Loucy (cell line): ENCODE measurements around the gene EBI3.

Experiments used
- H2AFZ ChIP-seq: fragments of 200-600 bp; sonication (generic); 2 replicates; pipeline ENCODE4 v1.6.0; 2016; ENCODE audit warnings: antibody characterized with exemption, mild to moderate bottlenecking, low read length, moderate library complexity
- H3F3A ChIP-seq: fragments of 200-600 bp; 2 replicates; pipeline ENCODE4 v1.6.0; 2016; ENCODE audit warnings: antibody characterized with exemption, low read depth, mild to moderate bottlenecking
- H3K27me3 ChIP-seq: fragments of 200-600 bp; sonication (generic); 2 replicates; pipeline ENCODE4 v1.6.1; 2014; ENCODE audit warnings: low read length, mild to moderate bottlenecking; ENCODE audit not compliant: insufficient read depth, poor library complexity, severe bottlenecking
- H3K36me3 ChIP-seq: fragments of 200-600 bp; sonication (generic); 2 replicates; pipeline ENCODE4 v1.6.1; 2016; ENCODE audit warnings: low read length; ENCODE audit not compliant: insufficient read depth
- H3K4me1 ChIP-seq: fragments of 200-600 bp; sonication (generic); 2 replicates; pipeline ENCODE4 v1.5.1; 2014; ENCODE audit warnings: low read length, mild to moderate bottlenecking; ENCODE audit not compliant: insufficient read depth, poor library complexity, severe bottlenecking
- H3K4me2 ChIP-seq: fragments of 200-600 bp; sonication (generic); 2 replicates; pipeline ENCODE4 v1.6.0; 2014; ENCODE audit warnings: antibody characterized with exemption, low read length, low read depth, mild to moderate bottlenecking; ENCODE audit not compliant: poor library complexity, severe bottlenecking
- H3K4me3 ChIP-seq: fragments of 200-600 bp; sonication (generic); 2 replicates; pipeline ENCODE4 v1.5.1; 2014; ENCODE audit warnings: low read length, mild to moderate bottlenecking, mixed read lengths; ENCODE audit not compliant: poor library complexity, severe bottlenecking
- H3K79me2 ChIP-seq: fragments of 200-600 bp; sonication (generic); 2 replicates; pipeline ENCODE4 v1.6.1; 2014; ENCODE audit warnings: low read length; ENCODE audit not compliant: insufficient read depth
- H3K9ac ChIP-seq: fragments of 200-600 bp; sonication (generic); 2 replicates; pipeline ENCODE4 v1.6.0; 2014; ENCODE audit warnings: mild to moderate bottlenecking, low read depth, low read length, moderate library complexity; ENCODE audit not compliant: poor library complexity, severe bottlenecking
- H3K9me2 ChIP-seq: fragments of 200-600 bp; sonication (generic); replicated peaks from 2 replicates; pipeline ENCODE4 v1.6.1; 2016; ENCODE audit warnings: low read depth, low read length, mixed read lengths
- H3K9me3 ChIP-seq: fragments of 200-600 bp; sonication (generic); 2 replicates; pipeline ENCODE4 v1.6.1; 2014; ENCODE audit warnings: mild to moderate bottlenecking, antibody characterized with exemption, low read length, low read depth; ENCODE audit not compliant: insufficient read depth
- H4K20me1 ChIP-seq: fragments of 200-600 bp; sonication (generic); 2 replicates; pipeline ENCODE4 v1.6.0; 2014; ENCODE audit warnings: antibody characterized with exemption, low read length, mild to moderate bottlenecking; ENCODE audit not compliant: insufficient read depth, poor library complexity, severe bottlenecking
- CTCF ChIP-seq: fragments of 200-600 bp; sonication (generic); conservative IDR thresholded peaks from 2 replicates; pipeline ENCODE4 v1.5.1; 2014; ENCODE audit warnings: mild to moderate bottlenecking, antibody characterized with exemption, low read length
- EZH2phosphoT487 ChIP-seq: fragments of 200-600 bp; IDR thresholded peaks from 2 replicates; pipeline ENCODE4 v1.6.1; 2018; ENCODE audit warnings: antibody characterized with exemption, mild to moderate bottlenecking, moderate library complexity, borderline replicate concordance

EBI3 gene

DNA sequence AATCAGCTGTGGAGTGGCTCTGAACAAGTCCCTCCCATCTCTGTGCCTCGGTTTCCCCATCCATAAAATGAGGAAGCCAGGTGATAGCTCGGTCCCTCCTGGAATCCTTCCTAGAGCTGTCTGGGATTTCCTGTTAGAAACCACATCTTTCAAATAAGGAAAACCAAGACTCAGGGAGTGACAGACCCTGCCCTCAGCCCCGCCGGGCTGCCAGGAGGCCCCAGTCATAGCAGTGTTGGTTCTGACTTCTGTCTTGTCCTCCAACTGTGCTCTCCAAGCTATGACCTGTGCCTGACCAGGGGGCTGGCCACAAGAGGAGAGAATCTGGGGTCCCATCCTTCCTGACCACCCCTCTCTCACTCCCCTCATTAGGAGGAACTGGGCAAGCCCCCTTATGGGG, 48.7 kb downstream of the EBI3 start:
- peak overlapping the region; percentile 81 for H3K4me2 ChIP-seq
- no peaks in the 10 kb centered on the region for H4K20me1 ChIP-seq
- H3K9me3 ChIP-seq: no peaks in the 10 kb centered on the region
- H3K4me3 ChIP-seq: no peak overlapping the region
- H3K36me3 ChIP-seq: no peaks in the 10 kb centered on the region
- no peak overlapping the region for H2AFZ ChIP-seq
- H3K4me1 ChIP-seq: peaks cover 6% of the 10 kb centered on the region
- no peaks in the 10 kb centered on the region for H3K9me2 ChIP-seq
- H3K9ac ChIP-seq: peak overlapping the region; percentile 42
- H3F3A ChIP-seq: no peaks in the 10 kb centered on the region
- TF ChIP-seq CTCF (no peak), EZH2phosphoT487 (no peak)
- H3K79me2 ChIP-seq: no peaks in the 10 kb centered on the region
- H3K27me3 ChIP-seq: no peaks in the 10 kb centered on the region

DNA sequence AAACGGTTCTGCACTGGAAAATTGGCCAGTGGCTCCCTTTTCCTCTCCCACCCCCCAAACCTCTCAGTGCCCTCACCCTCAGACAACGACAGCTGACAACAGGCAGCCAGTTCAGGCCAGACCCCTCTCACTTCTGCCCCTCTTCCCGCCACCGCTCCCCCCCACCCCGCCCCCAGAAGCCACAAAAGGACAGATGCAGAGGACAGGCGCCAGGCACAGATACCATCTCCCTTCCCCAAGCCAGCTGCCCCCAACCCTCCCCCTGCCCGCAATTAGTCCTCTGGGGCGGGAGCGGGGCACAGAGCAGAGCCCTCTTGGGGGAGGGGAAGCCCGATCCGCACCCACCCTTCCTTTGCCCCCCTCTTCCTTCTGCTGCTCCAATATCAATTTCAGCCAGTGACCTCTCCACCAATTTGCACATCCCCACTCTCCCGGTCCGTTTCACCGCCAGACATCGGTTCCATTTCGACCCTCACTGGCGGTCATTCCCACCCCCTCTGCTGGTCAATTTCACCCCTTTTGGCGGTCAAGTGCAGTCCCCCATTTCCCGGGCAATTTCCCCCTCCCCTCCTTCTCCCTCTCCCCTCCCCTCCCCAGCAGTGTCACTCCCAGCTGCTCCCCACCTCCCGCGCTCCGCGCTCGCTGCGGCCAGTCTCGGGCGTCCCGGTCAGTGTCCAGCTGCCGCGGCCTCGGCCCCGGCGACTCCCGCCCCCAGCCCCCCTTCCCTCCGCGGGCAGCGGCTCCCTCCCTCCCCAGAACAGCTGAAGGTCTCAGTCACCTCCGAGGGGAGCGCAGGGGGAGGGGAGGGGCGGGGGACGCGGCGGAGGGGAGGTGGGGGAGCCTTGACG, 49.3 kb downstream of the EBI3 start, which contains the start of gene SHD:
SHD (plus strand) TSS at position 848 of the 848 bp plus-strand sequence. CDS start 798 bp downstream, outside the sequence.
- peak within 1 kb of the TSS; percentile 81 for H3K4me2 ChIP-seq
- no peaks in the 10 kb centered on the region for H3K79me2 ChIP-seq
- H3K36me3 ChIP-seq: no peaks in the 10 kb centered on the region
- peak within 1 kb of the TSS; percentile 17 for H2AFZ ChIP-seq
- peaks cover 6% of the 10 kb centered on the region for H3K4me1 ChIP-seq
- H3K27me3 ChIP-seq: no peaks in the 10 kb centered on the region
- H3K4me3 ChIP-seq: peak within 1 kb of the TSS; percentile 66
- no peaks in the 10 kb centered on the region for H3K9me2 ChIP-seq
- no peaks in the 10 kb centered on the region for H4K20me1 ChIP-seq
- no peaks in the 10 kb centered on the region for H3K9me3 ChIP-seq
- H3F3A ChIP-seq: no peaks in the 10 kb centered on the region
- TF ChIP-seq CTCF: no peak
- no peak for TF ChIP-seq EZH2phosphoT487
- peak within 1 kb of the TSS; percentile 52 for H3K9ac ChIP-seq

- Histone ChIP-seq H3K9me3 (no peaks in the 10 kb centered on the region), H4K20me1 (no peaks in the 10 kb centered on the region), H3K79me2 (no peaks in the 10 kb centered on the region), H3K9me2 (no peaks in the 10 kb centered on the region), H3K36me3 (no peaks in the 10 kb centered on the region), H3K4me2 (peak overlapping the region; percentile 81), H3K4me1 (peaks cover 6% of the 10 kb centered on the region), H3F3A (no peaks in the 10 kb centered on the region), H3K9ac (peak overlapping the region; percentile 52), H3K27me3 (no peaks in the 10 kb centered on the region), H3K4me3 (peak overlapping the region; percentile 66), H2AFZ (peak overlapping the region; percentile 17; the same call in 1 of the 2 replicates)
- TF ChIP-seq CTCF (no peak), EZH2phosphoT487 (no peak)
Observed at GRCh38 chr19:4279267-4279529, 49.9 kb downstream of the EBI3 start.
